ENCODE measurements around the gene MBNL1. TPM values are rescaled to one million over a fixed set of nuclear protein-coding genes. Genes with fewer than 3 reads are reported as not detected.
A peak's percentile ranks its signal among the peaks of the same experiment; 100 is the strongest.

The MBNL1 gene
- total RNA-seq, 4 donors from 2014 or later, result 353 to 653 (median 495) TPM

- peak overlapping the region in 3 of 4 donors; percentile 11 to 71 (median 40) for H3K27ac ChIP-seq
- H3K9me3 ChIP-seq, result no peaks in the 10 kb centered on the region
- WGBS, 2 donors, result 79 to 85% methylated on average over 5 of the region's 5 CpGs
- DNase-seq (ENCODE audit: low spot score in 2 of 2), result no peak
- no peaks in the 10 kb centered on the region for H3K27me3 ChIP-seq
- TF ChIP-seq POLR2A (IDR thresholded peaks at IDR 0.05) (no peak), CTCF (IDR thresholded peaks at IDR 0.05) (no peak), EP300 (IDR thresholded peaks at IDR 0.05) (peak in 1 of 2 donors; percentile 40)
- no peak overlapping the region for H3K4me3 ChIP-seq
- H3K36me3 ChIP-seq, result no peaks in the 10 kb centered on the region
- peaks cover 0 to 21% (median 10%) of the 10 kb centered on the region in 4 donors for H3K4me1 ChIP-seq
These were observed 11.1 kb upstream of the MBNL1 start for GRCh38 chr3:152257563-152258035.

- 24 to 26% methylated on average over 7 of the region's 7 CpGs for WGBS, 2 donors
- Histone ChIP-seq H3K27me3 (no peaks in the 10 kb centered on the region), H3K4me1 (peaks cover 0 to 20% (median 7%) of the 10 kb centered on the region in 4 donors), H3K4me3 (no peak overlapping the region), H3K9me3 (no peaks in the 10 kb centered on the region), H3K27ac (peak overlapping the region in 3 of 4 donors; percentile 53 to 71 (median 56)), H3K36me3 (no peaks in the 10 kb centered on the region)
- TF ChIP-seq EP300 (IDR thresholded peaks at IDR 0.05) (peak in 1 of 2 donors; percentile 83), POLR2A (IDR thresholded peaks at IDR 0.05) (no peak), CTCF (IDR thresholded peaks at IDR 0.05) (no peak)
- DNase-seq (ENCODE audit: low spot score in 2 of 2), result no peak
These were observed 10.0 kb upstream of the MBNL1 start for GRCh38 chr3:152258448-152259393.

- Histone ChIP-seq H3K27me3 (no peaks in the 10 kb centered on the region), H3K27ac (peak overlapping the region in 1 of 4 donors; percentile 44), H3K4me3 (no peak overlapping the region), H3K4me1 (peaks cover 0 to 20% (median 11%) of the 10 kb centered on the region in 4 donors), H3K9me3 (no peaks in the 10 kb centered on the region), H3K36me3 (no peaks in the 10 kb centered on the region)
- DNase-seq (ENCODE audit: low spot score in 2 of 2), result no peak
- WGBS, 2 donors, result 68 to 74% methylated on average over 2 of the region's 2 CpGs
- TF ChIP-seq EP300 (IDR thresholded peaks at IDR 0.05) (no peak), CTCF (IDR thresholded peaks at IDR 0.05) (no peak), POLR2A (IDR thresholded peaks at IDR 0.05) (no peak)
These were observed 9.3 kb upstream of the MBNL1 start for GRCh38 chr3:152259468-152259867.

- DNase-seq (ENCODE audit: low spot score in 2 of 2), result no peak
- Histone ChIP-seq H3K4me1 (peaks cover under 1 to 25% (median 12%) of the 10 kb centered on the region in 4 donors), H3K4me3 (no peak overlapping the region), H3K36me3 (no peaks in the 10 kb centered on the region), H3K9me3 (no peaks in the 10 kb centered on the region), H3K27ac (no peak overlapping the region), H3K27me3 (no peaks in the 10 kb centered on the region)
- TF ChIP-seq POLR2A (IDR thresholded peaks at IDR 0.05), result no peak
- TF ChIP-seq CTCF (IDR thresholded peaks at IDR 0.05), result no peak
- TF ChIP-seq EP300 (IDR thresholded peaks at IDR 0.05), result no peak
- 52 to 61% methylated on average over 3 of the region's 3 CpGs for WGBS, 2 donors
These were observed 8.7 kb upstream of the MBNL1 start for GRCh38 chr3:152260026-152260425.

- no peaks in the 10 kb centered on the region for H3K36me3 ChIP-seq
- DNase-seq (ENCODE audit: low spot score in 2 of 2), result no peak
- no peaks in the 10 kb centered on the region for H3K27me3 ChIP-seq
- H3K27ac ChIP-seq, result no peak overlapping the region
- peaks cover 4 to 29% (median 13%) of the 10 kb centered on the region in 4 donors for H3K4me1 ChIP-seq
- H3K9me3 ChIP-seq, result no peaks in the 10 kb centered on the region
- H3K4me3 ChIP-seq, result no peak overlapping the region
- 87 to 100% methylated on average over 1 of the region's 1 CpG for WGBS, 2 donors
- TF ChIP-seq EP300 (IDR thresholded peaks at IDR 0.05) (no peak), POLR2A (IDR thresholded peaks at IDR 0.05) (no peak), CTCF (IDR thresholded peaks at IDR 0.05) (no peak)
These were observed 8.2 kb upstream of the MBNL1 start for GRCh38 chr3:152260529-152260928.

Measured in tibial nerve (tissue), 4 donors.